Activated T-helper 2 cell treated with anti-CD3 and anti-CD28 coated beads, Interferon-gamma antibody, Interleukin-2, Interleukin-4, amounts not matched to agents 10 μg/mL and 5 μg/mL and 100 μg/mL, durations not matched to agents 14 hours and 24 hours and 36 hours (primary cell): Measurements from ENCODE around the gene MYO7A. TPM values are rescaled to one million over a fixed set of nuclear protein-coding genes. Genes with fewer than 3 reads are reported as not detected.

Source experiments
- DNase-seq: peaks from one replicate; pipeline ENCODE4 v3.0.0; 2021; ENCODE audit warnings: low spot score
- H3K27ac Mint-ChIP-seq: one replicate; pipeline ENCODE4 v1.8.0; 2021; ENCODE audit warnings: mixed read lengths
- H3K27me3 Mint-ChIP-seq: one replicate; pipeline ENCODE4 v1.8.0; 2021; ENCODE audit warnings: low read depth, mixed read lengths
- H3K36me3 Mint-ChIP-seq: one replicate; pipeline ENCODE4 v1.8.0; 2021; ENCODE audit warnings: low read depth, mixed read lengths
- H3K4me1 Mint-ChIP-seq: one replicate; pipeline ENCODE4 v1.8.0; 2021; ENCODE audit warnings: low read depth, mixed read lengths
- H3K4me3 Mint-ChIP-seq: one replicate; pipeline ENCODE4 v1.8.0; 2021; ENCODE audit warnings: low read depth, mild to moderate bottlenecking, moderate library complexity, mixed read lengths
- H3K9me3 Mint-ChIP-seq: one replicate; pipeline ENCODE4 v1.8.0; 2021; ENCODE audit warnings: mixed read lengths
- intact Hi-C: fragments of 100-400 bp; cut with micrococcal nuclease; formaldehyde crosslinking; loops from one replicate; pipeline ENCODE4 v1.15.1; 2023
- total RNA-seq: library from RNA; stranded (reverse); gene quantifications from 2 replicates; pipeline ENCODE4 v1.2.3, GENCODE V29; 2022

Gene MYO7A
- total RNA-seq, 1 donor from 2014 or later = 0.30 TPM

DNA sequence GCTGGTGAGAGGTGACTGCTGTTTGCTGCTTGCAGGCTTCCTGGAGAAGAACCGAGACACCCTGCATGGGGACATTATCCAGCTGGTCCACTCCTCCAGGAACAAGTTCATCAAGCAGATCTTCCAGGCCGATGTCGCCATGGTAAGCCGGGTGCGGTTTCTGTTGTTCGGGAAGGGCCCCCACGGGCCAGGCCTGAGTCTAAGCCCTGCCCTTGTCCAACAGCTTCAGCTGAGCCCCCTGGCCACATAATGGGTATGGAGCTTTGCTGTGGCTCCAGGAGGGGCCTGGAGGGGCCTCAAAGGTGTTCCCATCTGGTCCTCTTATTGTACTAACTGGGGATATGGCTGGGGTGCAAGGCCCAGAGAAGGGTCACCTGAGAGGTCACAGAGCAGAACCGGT lies 38.0 kb downstream of the MYO7A start:
- Mint-ChIP-seq H3K4me3 (no peak overlapping the region), H3K27me3 (no peaks in the 10 kb centered on the region), H3K4me1 (no peaks in the 10 kb centered on the region), H3K36me3 (no peaks in the 10 kb centered on the region), H3K27ac (no peak overlapping the region), H3K9me3 (no peaks in the 10 kb centered on the region)
- DNase-seq = no peak
- intact Hi-C loops = no loop called here

DNA sequence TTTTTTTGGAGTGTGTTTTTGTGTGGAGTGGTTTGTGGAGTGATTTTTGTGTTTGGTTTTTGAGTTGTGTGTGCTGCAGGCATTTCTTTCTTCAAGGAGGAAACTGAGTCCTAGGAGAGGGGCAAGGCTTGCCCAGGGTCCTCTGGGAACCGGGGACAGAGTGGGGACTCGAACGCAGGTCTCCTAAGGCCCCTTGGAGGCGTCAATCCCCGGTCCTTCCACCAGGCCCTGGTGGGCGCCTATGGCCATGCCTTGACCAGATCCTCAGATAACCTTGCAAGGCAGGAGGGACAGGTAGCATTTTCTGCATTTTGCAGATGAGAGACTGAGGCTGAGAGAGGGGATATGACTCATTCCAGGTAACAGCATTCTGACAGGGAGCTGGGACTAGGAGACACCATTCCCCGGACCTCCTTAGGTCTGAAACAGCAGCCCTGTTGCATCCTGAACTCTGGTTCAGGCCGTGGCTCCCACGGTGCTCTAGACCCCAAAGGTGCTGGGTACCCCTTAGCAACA lies 39.1 kb downstream of the MYO7A start:
- Mint-ChIP-seq H3K4me3 (no peak overlapping the region), H3K36me3 (no peaks in the 10 kb centered on the region), H3K4me1 (no peaks in the 10 kb centered on the region), H3K27ac (no peak overlapping the region), H3K27me3 (no peaks in the 10 kb centered on the region), H3K9me3 (no peaks in the 10 kb centered on the region)
- no peak for DNase-seq
- intact Hi-C loops = no loop called here

DNA sequence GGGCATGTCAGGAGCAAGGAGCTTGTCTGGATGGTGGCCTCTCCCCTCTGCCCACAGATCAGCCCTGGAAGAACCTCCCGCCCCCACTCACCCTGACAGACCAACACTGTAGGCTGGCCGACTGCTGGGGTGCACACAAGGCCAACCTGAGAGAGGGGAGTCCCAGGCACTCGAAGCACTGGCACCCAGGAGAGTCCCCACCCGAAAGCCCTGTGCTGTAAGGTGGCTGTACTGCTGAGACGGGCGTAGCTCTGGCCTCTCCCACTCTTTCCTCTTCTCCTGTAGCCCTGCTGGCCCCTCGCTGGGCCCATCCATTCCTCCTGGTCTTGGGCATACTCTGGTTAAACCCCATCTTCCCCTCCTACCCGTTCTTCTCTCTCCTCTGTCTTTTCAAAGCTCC lies 39.7 kb downstream of the MYO7A start:
- H3K27ac Mint-ChIP-seq = no peak overlapping the region
- H3K9me3 Mint-ChIP-seq = no peaks in the 10 kb centered on the region
- H3K4me1 Mint-ChIP-seq = no peaks in the 10 kb centered on the region
- no peak overlapping the region for H3K4me3 Mint-ChIP-seq
- no peaks in the 10 kb centered on the region for H3K36me3 Mint-ChIP-seq
- H3K27me3 Mint-ChIP-seq = no peaks in the 10 kb centered on the region
- intact Hi-C loops = no loop called here
- no peak for DNase-seq

DNA sequence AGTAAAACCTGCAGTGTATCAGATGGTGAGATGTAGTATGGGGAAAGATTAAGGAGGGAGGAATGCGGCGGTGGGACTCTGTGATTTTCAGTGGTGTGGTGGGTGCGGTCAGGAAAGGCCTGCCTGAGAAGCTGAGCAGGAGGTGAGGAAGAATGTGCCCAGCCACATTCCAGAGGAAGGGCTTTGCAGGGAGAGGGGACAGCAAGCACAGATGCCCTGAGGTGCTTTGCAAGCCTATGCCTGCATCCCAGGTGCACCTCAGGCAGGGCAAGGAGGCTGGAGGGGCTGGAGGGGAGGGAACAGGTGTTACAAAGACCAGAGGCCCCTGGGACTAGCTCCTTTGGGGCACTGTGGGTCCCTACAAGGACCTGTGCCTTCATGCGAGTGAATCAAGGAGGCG lies 42.1 kb downstream of the MYO7A start:
- Mint-ChIP-seq H3K27ac (no peak overlapping the region), H3K4me1 (no peaks in the 10 kb centered on the region), H3K27me3 (no peaks in the 10 kb centered on the region), H3K9me3 (no peaks in the 10 kb centered on the region), H3K4me3 (no peak overlapping the region), H3K36me3 (no peaks in the 10 kb centered on the region)
- intact Hi-C loops = no loop called here
- no peak for DNase-seq

DNA sequence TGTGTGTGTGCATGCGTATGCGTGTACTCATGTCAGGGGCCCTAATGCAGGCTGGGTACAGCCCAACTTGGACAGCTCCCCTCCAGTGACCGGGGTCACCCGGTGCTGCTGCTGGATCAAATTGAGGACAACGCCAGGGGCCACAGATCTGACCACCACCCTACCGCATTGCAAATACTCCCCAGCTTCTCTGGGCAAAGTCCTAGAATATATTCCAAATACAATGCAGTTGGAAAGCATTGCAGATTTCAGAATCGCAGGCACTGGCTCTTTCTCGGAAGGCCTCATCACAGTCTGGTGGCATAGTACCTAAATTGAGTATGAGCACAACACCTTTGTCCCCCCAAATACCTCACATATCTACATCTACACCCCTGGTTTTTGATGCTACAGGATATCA lies 43.2 kb downstream of the MYO7A start:
- Mint-ChIP-seq H3K36me3 (no peaks in the 10 kb centered on the region), H3K27me3 (no peaks in the 10 kb centered on the region), H3K27ac (no peak overlapping the region), H3K9me3 (no peaks in the 10 kb centered on the region), H3K4me1 (no peaks in the 10 kb centered on the region), H3K4me3 (no peak overlapping the region)
- no peak for DNase-seq
- intact Hi-C loops = no loop called here

DNA sequence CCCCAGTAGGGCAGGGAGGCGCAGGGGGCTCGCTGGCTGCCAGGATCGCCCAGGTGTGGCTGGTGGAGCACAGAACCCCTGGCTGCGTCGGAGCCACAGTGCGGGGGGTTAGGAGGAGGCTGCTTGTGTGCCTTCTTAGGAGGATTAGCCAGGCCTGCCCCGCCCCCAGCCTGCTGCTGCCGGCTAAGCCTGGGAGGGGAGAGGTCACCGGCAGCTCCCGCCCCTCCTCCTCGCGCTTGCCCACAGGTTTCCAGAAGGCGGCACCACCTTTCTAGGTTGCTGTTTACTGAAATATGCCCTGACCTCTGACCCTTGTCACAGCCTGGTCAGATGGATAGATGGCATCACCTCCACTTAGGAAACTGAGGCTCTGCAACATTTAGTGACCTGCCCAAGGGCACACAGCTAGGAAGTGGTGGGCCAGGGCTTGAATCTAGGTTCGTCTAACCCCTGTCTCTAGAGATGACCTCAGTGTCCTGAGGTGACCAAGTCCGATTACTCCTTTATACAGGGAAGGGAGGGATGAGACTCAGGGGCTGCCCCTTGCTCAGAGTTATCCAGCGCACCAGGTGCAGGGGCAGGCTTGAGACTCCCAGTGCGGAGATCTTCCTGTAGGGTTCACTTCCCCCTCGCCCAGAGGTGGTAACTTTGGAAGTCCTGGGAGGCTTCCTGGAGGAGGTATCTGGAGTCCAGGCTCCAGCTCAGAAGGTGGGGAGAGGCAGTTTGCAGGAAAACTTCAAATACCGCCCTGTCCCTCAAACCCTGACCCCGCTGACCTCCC lies 44.0 kb downstream of the MYO7A start:
- H3K4me3 Mint-ChIP-seq = no peak overlapping the region
- no peak overlapping the region for H3K27ac Mint-ChIP-seq
- no peak for DNase-seq
- no peaks in the 10 kb centered on the region for H3K27me3 Mint-ChIP-seq
- H3K4me1 Mint-ChIP-seq = no peaks in the 10 kb centered on the region
- no peaks in the 10 kb centered on the region for H3K9me3 Mint-ChIP-seq
- H3K36me3 Mint-ChIP-seq = no peaks in the 10 kb centered on the region
- intact Hi-C loops = no loop called here

DNA sequence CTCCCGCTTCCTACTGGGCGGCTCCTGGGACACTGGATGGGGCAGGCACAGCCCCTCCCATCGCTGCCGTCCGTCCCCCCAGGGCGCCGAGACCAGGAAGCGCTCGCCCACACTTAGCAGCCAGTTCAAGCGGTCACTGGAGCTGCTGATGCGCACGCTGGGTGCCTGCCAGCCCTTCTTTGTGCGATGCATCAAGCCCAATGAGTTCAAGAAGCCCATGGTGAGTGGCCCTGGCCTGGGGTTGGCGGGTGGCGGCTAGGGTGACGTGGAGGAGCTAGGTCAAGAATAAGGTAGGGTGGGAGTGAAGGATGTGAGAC lies 44.6 kb downstream of the MYO7A start:
- no peaks in the 10 kb centered on the region for H3K9me3 Mint-ChIP-seq

DNA sequence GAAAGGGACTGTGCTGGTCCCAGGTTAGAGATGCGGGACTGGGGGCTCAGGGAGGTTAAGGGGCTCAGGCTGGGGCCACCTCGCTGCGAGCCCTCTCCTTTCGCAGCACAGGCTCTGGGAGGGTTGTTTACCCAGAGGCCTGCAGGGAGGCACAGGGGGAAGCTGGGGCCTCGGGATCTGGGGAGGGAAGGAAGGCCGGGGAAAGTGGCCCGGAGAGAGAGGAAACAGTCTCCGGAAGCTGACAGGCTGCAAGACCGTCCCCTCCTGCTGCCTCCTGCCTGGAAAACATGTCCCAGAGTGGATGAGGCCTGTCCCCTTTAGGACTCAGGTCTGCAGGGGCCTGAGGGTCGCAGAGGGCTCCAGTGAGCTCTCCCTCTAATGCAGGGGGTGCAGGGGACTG lies 45.4 kb downstream of the MYO7A start:
- H3K9me3 Mint-ChIP-seq = no peaks in the 10 kb centered on the region

More for the DNA sequence above, 44.6 kb downstream of the MYO7A start:
- no peaks in the 10 kb centered on the region for H3K27me3 Mint-ChIP-seq
- no peaks in the 10 kb centered on the region for H3K4me1 Mint-ChIP-seq
- H3K4me3 Mint-ChIP-seq = no peak overlapping the region
- no peaks in the 10 kb centered on the region for H3K36me3 Mint-ChIP-seq
- no peak for DNase-seq
- no peak overlapping the region for H3K27ac Mint-ChIP-seq
- intact Hi-C loops = no loop called here

DNA sequence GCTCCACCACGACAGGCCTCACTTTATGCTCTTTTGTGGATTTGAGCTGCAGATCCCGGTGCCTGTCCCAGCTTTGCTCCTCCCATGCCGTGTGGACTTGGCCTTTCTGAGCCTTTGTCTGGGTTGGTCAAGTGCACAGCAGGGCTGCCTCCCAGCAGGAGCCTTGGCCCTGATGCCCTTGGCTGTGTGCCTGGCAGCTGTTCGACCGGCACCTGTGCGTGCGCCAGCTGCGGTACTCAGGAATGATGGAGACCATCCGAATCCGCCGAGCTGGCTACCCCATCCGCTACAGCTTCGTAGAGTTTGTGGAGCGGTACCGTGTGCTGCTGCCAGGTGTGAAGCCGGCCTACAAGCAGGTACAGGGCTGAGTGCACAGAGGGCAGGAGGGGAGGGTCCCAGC lies 46.5 kb downstream of the MYO7A start:
- Mint-ChIP-seq H3K4me3 (no peak overlapping the region), H3K9me3 (no peaks in the 10 kb centered on the region), H3K27me3 (no peaks in the 10 kb centered on the region), H3K36me3 (no peaks in the 10 kb centered on the region), H3K4me1 (no peaks in the 10 kb centered on the region), H3K27ac (no peak overlapping the region)
- DNase-seq = no peak
- intact Hi-C loops = no loop called here

More for the DNA sequence above, 45.4 kb downstream of the MYO7A start:
- intact Hi-C loops = no loop called here
- no peak for DNase-seq
- Mint-ChIP-seq H3K36me3 (no peaks in the 10 kb centered on the region), H3K27ac (no peak overlapping the region), H3K4me3 (no peak overlapping the region), H3K27me3 (no peaks in the 10 kb centered on the region), H3K4me1 (no peaks in the 10 kb centered on the region)

DNA sequence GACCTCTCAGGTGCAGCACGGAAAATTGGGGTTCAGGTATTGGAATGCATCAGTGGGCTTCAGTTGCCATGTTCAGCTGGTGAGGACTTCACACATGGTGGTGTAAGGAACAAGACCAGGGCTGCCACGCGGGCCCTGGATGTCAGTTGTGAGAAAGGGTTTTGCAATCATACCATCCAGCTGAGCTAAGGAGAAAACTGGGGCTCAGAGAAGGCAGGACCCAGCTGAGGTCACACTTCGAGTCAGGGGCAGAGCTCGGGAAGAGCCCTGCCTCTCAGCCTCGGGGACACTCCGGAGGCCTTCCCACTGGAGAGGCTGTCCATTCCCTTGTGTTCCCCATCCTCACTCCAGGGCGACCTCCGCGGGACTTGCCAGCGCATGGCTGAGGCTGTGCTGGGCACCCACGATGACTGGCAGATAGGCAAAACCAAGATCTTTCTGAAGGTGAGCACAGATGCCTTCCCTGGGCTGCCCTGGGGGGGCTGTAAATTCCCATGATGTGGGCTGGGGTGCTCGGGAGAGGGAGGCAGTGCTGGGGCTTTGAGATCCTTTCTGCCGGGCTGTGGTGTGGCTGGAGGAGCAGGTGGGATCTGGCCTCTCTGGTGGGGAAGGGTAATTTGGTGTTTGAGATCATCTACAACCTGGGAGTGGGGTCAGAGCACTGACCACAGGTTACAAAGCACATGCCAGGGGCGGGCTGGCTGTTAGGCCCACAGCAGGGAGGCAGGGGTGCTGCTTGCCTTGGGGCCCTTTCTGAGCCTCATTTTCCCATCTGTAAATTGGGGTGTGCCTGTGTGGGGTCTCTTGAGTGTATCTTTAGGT lies 47.2 kb downstream of the MYO7A start:
- Mint-ChIP-seq H3K9me3 (no peaks in the 10 kb centered on the region), H3K27me3 (no peaks in the 10 kb centered on the region), H3K4me3 (no peak overlapping the region), H3K27ac (no peak overlapping the region), H3K4me1 (no peaks in the 10 kb centered on the region), H3K36me3 (no peaks in the 10 kb centered on the region)
- DNase-seq = no peak
- intact Hi-C loops = no loop called here

DNA sequence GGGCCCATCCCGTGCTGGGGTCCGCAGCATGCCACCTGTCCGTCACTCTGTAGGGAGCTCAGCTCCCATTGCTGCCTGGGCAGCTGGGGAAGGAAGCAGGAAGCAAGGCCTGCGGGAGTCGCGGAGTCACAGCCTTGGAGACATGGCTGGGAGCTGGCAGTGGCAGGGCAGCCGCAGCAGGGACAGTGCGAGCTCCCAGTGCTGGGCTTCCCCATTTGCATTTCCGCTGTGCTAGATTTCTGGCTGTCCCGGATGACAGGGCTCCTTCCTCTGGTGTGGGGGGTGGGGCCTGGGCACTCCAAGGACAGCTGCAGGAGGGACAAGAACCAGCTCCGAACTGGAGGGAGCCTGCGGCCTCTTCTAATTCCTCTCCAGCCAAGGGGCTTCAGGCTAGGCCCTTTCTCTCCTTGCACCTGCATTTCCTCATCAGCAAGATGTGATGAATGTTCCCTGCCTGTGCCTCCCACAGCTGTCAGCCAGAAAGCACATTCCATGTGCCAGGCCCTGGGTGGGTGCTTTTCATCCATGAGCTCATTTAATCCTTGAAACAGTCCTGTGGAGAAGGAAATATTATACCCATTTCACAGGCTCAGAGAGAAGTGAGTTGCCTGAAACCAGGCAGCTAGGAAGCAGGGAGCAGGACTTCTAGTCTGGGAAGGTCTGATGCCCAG lies 48.0 kb downstream of the MYO7A start:
- no peaks in the 10 kb centered on the region for H3K4me1 Mint-ChIP-seq
- H3K27ac Mint-ChIP-seq = no peak overlapping the region
- H3K36me3 Mint-ChIP-seq = no peaks in the 10 kb centered on the region
- H3K4me3 Mint-ChIP-seq = no peak overlapping the region
- no peaks in the 10 kb centered on the region for H3K27me3 Mint-ChIP-seq
- intact Hi-C loops = no loop called here
- no peaks in the 10 kb centered on the region for H3K9me3 Mint-ChIP-seq
- no peak for DNase-seq

DNA sequence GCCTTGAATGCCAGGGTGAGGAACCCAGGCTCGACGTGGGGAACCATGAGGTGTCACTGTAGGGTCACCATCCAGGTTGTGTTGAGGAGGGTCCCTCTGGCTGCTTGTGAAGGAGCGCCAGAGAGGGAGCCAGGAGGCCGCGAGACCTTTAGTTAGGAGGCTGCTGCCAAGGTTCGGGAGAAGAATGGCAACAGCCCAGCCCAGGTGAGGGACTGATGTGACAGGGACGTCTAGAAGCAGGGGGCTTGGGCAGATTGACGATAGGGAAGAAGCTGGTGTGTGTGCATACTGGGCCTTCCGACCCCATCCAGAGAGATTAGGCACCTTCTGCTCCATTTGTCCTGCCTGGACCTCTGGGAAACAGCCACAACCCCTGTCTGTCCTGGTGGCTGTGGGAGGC lies 49.0 kb downstream of the MYO7A start:
- intact Hi-C loops = no loop called here
- H3K9me3 Mint-ChIP-seq = no peaks in the 10 kb centered on the region
- H3K36me3 Mint-ChIP-seq = no peaks in the 10 kb centered on the region
- no peaks in the 10 kb centered on the region for H3K27me3 Mint-ChIP-seq
- no peak overlapping the region for H3K27ac Mint-ChIP-seq
- no peaks in the 10 kb centered on the region for H3K4me1 Mint-ChIP-seq
- no peak for DNase-seq
- H3K4me3 Mint-ChIP-seq = no peak overlapping the region

DNA sequence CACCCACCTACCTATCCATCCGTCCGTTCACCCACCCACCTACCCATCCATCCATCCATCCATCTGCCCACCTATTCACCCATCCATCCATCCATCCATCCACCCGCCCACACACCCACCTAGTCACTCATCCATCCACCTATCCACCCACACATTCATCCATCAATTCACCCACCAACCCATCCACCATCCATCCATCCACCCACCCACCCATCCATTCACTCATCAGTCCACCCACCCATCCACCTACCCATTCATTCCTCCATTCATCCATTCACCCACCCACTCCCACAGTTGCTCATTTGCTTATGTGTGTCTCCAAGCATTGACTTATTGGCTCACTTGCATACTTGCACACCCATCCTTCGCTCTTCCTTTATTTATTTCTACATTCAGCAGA lies 50.1 kb downstream of the MYO7A start:
- Mint-ChIP-seq H3K9me3 (no peaks in the 10 kb centered on the region), H3K27me3 (no peaks in the 10 kb centered on the region)
- DNase-seq = no peak

More for the DNA sequence above, 50.1 kb downstream of the MYO7A start:
- intact Hi-C loops = no loop called here
- H3K36me3 Mint-ChIP-seq = no peaks in the 10 kb centered on the region
- H3K4me1 Mint-ChIP-seq = no peaks in the 10 kb centered on the region
- no peak overlapping the region for H3K4me3 Mint-ChIP-seq
- no peak overlapping the region for H3K27ac Mint-ChIP-seq
